ENCODE results near the gene RYR3.

GRCh38 chr15:33547876-33548275 lies 237.1 kb downstream of the RYR3 start:
- TF ChIP-seq CTCF (IDR thresholded peaks at IDR 0.05; ENCODE audit: low read depth, low read length) (no peak), EZH2phosphoT487 (IDR thresholded peaks at IDR 0.05; ENCODE audit: low read depth) (no peak)

Measured in OCI-LY3 (cell line).